GM12878 (cell line): ENCODE data around the gene SH2D3A. TPM values are rescaled to one million over a fixed set of nuclear protein-coding genes. Genes with fewer than 3 reads are reported as not detected.

ENCODE experiments used
- ATAC-seq: fragments of 200-7000 bp; cut with Tn5 transposase; 3 replicates; pipeline ENCODE4 v1.9.1; 2020; ENCODE audit warnings: mild to moderate bottlenecking, moderate library complexity
- BruUV-seq: library from RNA; stranded (reverse); fragments of 400-500 nt; replicated peaks from 2 replicates; lab custom pipeline; 2021; lab: Mats Ljungman, UMichigan
- CTCF ChIA-PET: fragments of 300-600 bp; sonication (Branson Sonifier 250); formaldehyde crosslinking; extraction: SDS; loops from one replicate; lab custom pipeline; 2021; ENCODE audit warnings: inconsistent platforms; lab: Yijun Ruan, JAX
- POLR2A ChIA-PET: fragments of 350-600 bp; formaldehyde crosslinking; extraction: SDS; loops from one replicate; lab custom pipeline; 2021; ENCODE audit warnings: inconsistent platforms; lab: Charles Lee
- RAD21 ChIA-PET: fragments of 300-600 bp; sonication (Branson Sonifier 250); formaldehyde crosslinking; loops from one replicate; lab custom pipeline; 2023; ENCODE audit warnings: antibody characterized with exemption; ENCODE audit not compliant: unreplicated experiment; lab: Charles Lee
- SMC1A ChIA-PET: fragments of 300-600 bp; sonication (Branson Sonifier 250); formaldehyde crosslinking; loops from one replicate; lab custom pipeline; 2023; ENCODE audit not compliant: unreplicated experiment, uncharacterized antibody; lab: Charles Lee
- DNase-seq: peaks from one replicate; pipeline ENCODE4 v3.0.0-alpha.2; 2011; ENCODE audit warnings: low read depth, low spot score
- FAIRE-seq: peaks from 3 replicates; lab custom pipeline; 2011; peaks lifted over from hg19 to GRCh38; lab: Jason Lieb, UNC
- H2AFZ ChIP-seq: 2 replicates; pipeline ENCODE4 v1.6.0; 2011; ENCODE audit warnings: low read depth, low read length, control low read depth; ENCODE audit not compliant: control insufficient read depth
- H3K27ac ChIP-seq: 2 replicates; pipeline ENCODE4 v1.5.1; 2011; ENCODE audit warnings: control low read depth; ENCODE audit not compliant: control insufficient read depth, insufficient read depth
- H3K27me3 ChIP-seq, 2 experiments: replicated peaks in 1 of 2; 2 replicates each; pipeline versions ENCODE4 v1.6.0 to v1.6.1; 2011; ENCODE audit warnings: low read length in 1 of 2; ENCODE audit not compliant: control insufficient read depth in 2 of 2, insufficient read depth in 2 of 2
- H3K36me3 ChIP-seq, 2 experiments: 2 replicates each; pipeline ENCODE4 v1.5.1; 2011; ENCODE audit warnings: low read length in 1 of 2; ENCODE audit not compliant: control insufficient read depth in 2 of 2, insufficient read depth in 2 of 2
- H3K4me1 ChIP-seq: 2 replicates; pipeline ENCODE4 v1.6.1; 2011; ENCODE audit warnings: mild to moderate bottlenecking, low read length, moderate library complexity, mixed read lengths; ENCODE audit not compliant: control insufficient read depth, insufficient read depth
- H3K4me2 ChIP-seq: 2 replicates; pipeline ENCODE4 v1.6.0; 2011; ENCODE audit warnings: control low read depth; ENCODE audit not compliant: control insufficient read depth, insufficient read depth
- H3K4me3 ChIP-seq: fragments of 200-600 bp; sonication (generic); 2 replicates; pipeline ENCODE4 v1.5.1; 2016
- H3K79me2 ChIP-seq: 2 replicates; pipeline ENCODE4 v1.6.0; 2011; ENCODE audit warnings: low read length; ENCODE audit not compliant: control insufficient read depth, insufficient read depth
- H3K9ac ChIP-seq: 2 replicates; pipeline ENCODE4 v1.8.0; 2011; ENCODE audit warnings: low read length, control low read depth, mixed read lengths; ENCODE audit not compliant: control insufficient read depth, insufficient read depth
- H3K9me3 ChIP-seq: replicated peaks from 3 replicates; pipeline ENCODE4 v1.5.1; 2011; ENCODE audit warnings: mild to moderate bottlenecking, low read length; ENCODE audit not compliant: control insufficient read depth, insufficient read depth
- H4K20me1 ChIP-seq: 2 replicates; pipeline ENCODE4 v1.6.0; 2011; ENCODE audit not compliant: control insufficient read depth, insufficient read depth
- ASH2L ChIP-seq: fragments of 300-600, 200-600 bp; sonication (generic); IDR thresholded peaks from 2 replicates; pipeline ENCODE4 v1.6.1; 2017; ENCODE audit warnings: low read depth, mild to moderate bottlenecking, borderline replicate concordance
- BHLHE40 ChIP-seq, 2 experiments: fragments of 450-650 bp in 1 of 2; IDR thresholded peaks; 2 replicates each; pipeline ENCODE4 v1.6.1; 2011 to 2017; ENCODE audit warnings: low read depth in 2 of 2, borderline replicate concordance in 1 of 2, improper control_type of control experiment in 1 of 2, low read length in 1 of 2, mild to moderate bottlenecking in 1 of 2
- GATAD2B ChIP-seq: fragments of 450-650 bp; conservative IDR thresholded peaks from 2 replicates; pipeline ENCODE4 v1.6.1; 2017; ENCODE audit warnings: low read depth, mild to moderate bottlenecking, moderate library complexity
- JUND ChIP-seq: IDR thresholded peaks from 2 replicates; pipeline ENCODE4 v1.6.1; 2012; ENCODE audit warnings: low read depth, mild to moderate bottlenecking, low read length, improper control_type of control experiment, moderate library complexity
- KLF5 ChIP-seq: fragments of 450-650 bp; IDR thresholded peaks from 2 replicates; pipeline ENCODE4 v1.6.1; 2014; ENCODE audit warnings: mild to moderate bottlenecking; ENCODE audit not compliant: partially characterized antibody
- MYB ChIP-seq: fragments of 150-350 bp; IDR thresholded peaks from 2 replicates; pipeline ENCODE4 v1.6.1; 2014; ENCODE audit warnings: mild to moderate bottlenecking, low read depth, low read length, borderline replicate concordance
- NFYA ChIP-seq: IDR thresholded peaks from 2 replicates; pipeline ENCODE4 v1.6.1; 2011; ENCODE audit warnings: low read depth, mild to moderate bottlenecking, low read length, improper control_type of control experiment, borderline replicate concordance
- NR2C2 ChIP-seq: IDR thresholded peaks from 2 replicates; pipeline ENCODE4 v1.6.1; 2011; ENCODE audit warnings: borderline replicate concordance, low read depth; ENCODE audit not compliant: control insufficient read depth, insufficient read length
- RBBP5 ChIP-seq: fragments of 200-600 bp; sonication (generic); conservative IDR thresholded peaks from 2 replicates; pipeline ENCODE4 v1.6.1; 2016
- SP1 ChIP-seq: IDR thresholded peaks from one replicate; pipeline ENCODE4 v1.6.1; 2011; ENCODE audit warnings: low read depth, low read length
- SPI1 ChIP-seq: IDR thresholded peaks from 2 replicates; pipeline ENCODE4 v1.6.1; 2011; ENCODE audit warnings: low read depth, mild to moderate bottlenecking, low read length, moderate library complexity, borderline replicate concordance; ENCODE audit not compliant: insufficient read depth
- SRF ChIP-seq, 2 experiments: IDR thresholded peaks; 2 replicates each; pipeline ENCODE4 v1.6.1; 2011; ENCODE audit warnings: low read depth in 2 of 2, low read length in 2 of 2, mild to moderate bottlenecking in 1 of 2, moderate library complexity in 1 of 2
- ZNF217 ChIP-seq: fragments of 450-650 bp; IDR thresholded peaks from 2 replicates; pipeline ENCODE4 v1.6.1; 2017; ENCODE audit warnings: antibody characterized with exemption, mild to moderate bottlenecking
- WGBS: methylation state at CpG from one replicate; pipeline ENCODE4 v1.1.6; 2016; ENCODE audit warnings: low lambda C conversion rate; ENCODE audit not compliant: insufficient replicate concordance, insufficient coverage; ENCODE audit errors: missing lambda C conversion rate; 5-methylcytosine and 5-hydroxymethylcytosine counted together
- in situ Hi-C: fragments of 300-500 bp; cut with MboI; formaldehyde crosslinking; loops from 9 replicates; pipeline ENCODE4 v1.14.3; 2018; ENCODE audit warnings: mixed read lengths
- intact Hi-C: fragments of 100-400 bp; cut with micrococcal nuclease; formaldehyde crosslinking; loops from one replicate; pipeline ENCODE4 v1.14.2; 2022; ENCODE audit not compliant: unreplicated experiment
- polyA plus RNA-seq, 11 experiments: library from polyadenylated mRNA; depleted of rRNA in 4 of 11; unstranded in 6 of 11; stranded (reverse) in 5 of 11; fragments of >200 nt; fragmentation: Nextera tagmentation in 4 of 11; fragmentation: Illumina TruSeq in 1 of 11; extraction: Ambion mirVana in 4 of 11; extraction: Trizol in 1 of 11; gene quantifications; 1 replicate in 1 of 11; 2 replicates in 10 of 11; pipeline versions ENCODE4 v1.2.1 to v1.2.3, GENCODE V29; 2011 to 2016; ENCODE audit warnings: inconsistent platforms in 2 of 11, missing spikeins in 2 of 11, low read depth in 1 of 11
- total RNA-seq, 4 experiments: library from RNA; depleted of rRNA in 3 of 4; stranded (reverse); fragments of >200 nt in 3 of 4; fragmentation: Illumina TruSeq in 1 of 4; extraction: Trizol in 1 of 4; gene quantifications; 2 replicates each; pipeline versions ENCODE4 v1.2.1 to v1.2.3, GENCODE V29; 2013 to 2021
- TF ChIP-seq, protein P1 (sequence below): fragments of 450-650 bp; formaldehyde crosslinking; IDR thresholded peaks from 2 replicates; pipeline ENCODE4 v1.4.0; 2020; ENCODE audit warnings: mild to moderate bottlenecking, moderate library complexity
- TF ChIP-seq, protein P2 (sequence below): IDR thresholded peaks from 2 replicates; pipeline ENCODE4 v1.6.1; 2012; ENCODE audit warnings: improper control_type of control experiment, low read depth, low read length; ENCODE audit not compliant: insufficient replicate concordance

SH2D3A gene
- total and polyA plus RNA-seq, 10 of the 15 experiments (the other 5 are each of a cell fraction or from before 2014, with no cell fraction given), result 0.77 to 24.4 (median 9.5) TPM

DNA sequence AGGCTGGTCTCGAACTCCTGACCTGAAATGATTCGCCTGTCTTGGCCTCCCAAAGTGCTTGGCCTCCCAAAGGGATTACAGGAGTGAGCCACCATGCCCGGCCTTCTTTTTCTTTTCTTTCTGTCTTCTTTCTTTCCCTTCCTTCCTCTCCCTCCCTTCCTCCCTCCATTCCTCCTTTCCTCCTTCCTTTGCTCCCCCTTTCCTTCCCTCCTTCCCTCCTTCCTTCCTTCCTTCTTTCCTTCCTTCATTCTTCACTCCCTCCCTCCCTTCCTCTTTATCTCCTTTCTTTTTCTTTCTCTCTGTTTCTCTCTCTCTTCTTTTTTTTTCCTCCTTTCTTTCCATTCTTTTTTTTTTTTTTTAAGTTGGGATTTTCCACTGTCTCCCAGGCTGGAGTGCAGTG is 58.9 kb downstream of the SH2D3A start:
- no peak for ATAC-seq
- Histone ChIP-seq H3K4me1 (no peaks in the 10 kb centered on the region), H3K9ac (no peak overlapping the region), H3K27ac (no peak overlapping the region), H3K4me3 (no peak overlapping the region), H3K36me3 (no peaks in the 10 kb centered on the region), H3K79me2 (no peaks in the 10 kb centered on the region), H3K9me3 (no peaks in the 10 kb centered on the region), H3K4me2 (no peak overlapping the region), H4K20me1 (no peaks in the 10 kb centered on the region), H2AFZ (no peak overlapping the region), H3K27me3 (no peaks in the 10 kb centered on the region; a peak in 2 of 4 replicates)
- WGBS, result 11% methylated on average over 3 of the region's 3 CpGs
- BruUV-seq, result no TSS peak
- ChIA-PET CTCF (interaction anchor here (0.6 kb wide), 1 partner anchor 12 kb away, joined by 3 read pairs; the partner anchor contains the start of gene C3), POLR2A (no interaction called here), SMC1A (interaction anchor here (1.0 kb wide), 1 partner anchor 77 kb away, joined by 3 read pairs; no protein-coding TSS in a partner anchor), RAD21 (no interaction called here)
- intact Hi-C loops (no loop called here), in situ Hi-C loops (no loop called here)
- no peak for FAIRE-seq
- no peak for DNase-seq
- TF ChIP-seq ZNF217, result no peak
- no peak for TF ChIP-seq RBBP5
- no peak for TF ChIP-seq NR2C2
- no peak for TF ChIP-seq KLF5
- TF ChIP-seq SPI1, result no peak
- TF ChIP-seq GATAD2B, result no peak
- TF ChIP-seq, protein P1, sequence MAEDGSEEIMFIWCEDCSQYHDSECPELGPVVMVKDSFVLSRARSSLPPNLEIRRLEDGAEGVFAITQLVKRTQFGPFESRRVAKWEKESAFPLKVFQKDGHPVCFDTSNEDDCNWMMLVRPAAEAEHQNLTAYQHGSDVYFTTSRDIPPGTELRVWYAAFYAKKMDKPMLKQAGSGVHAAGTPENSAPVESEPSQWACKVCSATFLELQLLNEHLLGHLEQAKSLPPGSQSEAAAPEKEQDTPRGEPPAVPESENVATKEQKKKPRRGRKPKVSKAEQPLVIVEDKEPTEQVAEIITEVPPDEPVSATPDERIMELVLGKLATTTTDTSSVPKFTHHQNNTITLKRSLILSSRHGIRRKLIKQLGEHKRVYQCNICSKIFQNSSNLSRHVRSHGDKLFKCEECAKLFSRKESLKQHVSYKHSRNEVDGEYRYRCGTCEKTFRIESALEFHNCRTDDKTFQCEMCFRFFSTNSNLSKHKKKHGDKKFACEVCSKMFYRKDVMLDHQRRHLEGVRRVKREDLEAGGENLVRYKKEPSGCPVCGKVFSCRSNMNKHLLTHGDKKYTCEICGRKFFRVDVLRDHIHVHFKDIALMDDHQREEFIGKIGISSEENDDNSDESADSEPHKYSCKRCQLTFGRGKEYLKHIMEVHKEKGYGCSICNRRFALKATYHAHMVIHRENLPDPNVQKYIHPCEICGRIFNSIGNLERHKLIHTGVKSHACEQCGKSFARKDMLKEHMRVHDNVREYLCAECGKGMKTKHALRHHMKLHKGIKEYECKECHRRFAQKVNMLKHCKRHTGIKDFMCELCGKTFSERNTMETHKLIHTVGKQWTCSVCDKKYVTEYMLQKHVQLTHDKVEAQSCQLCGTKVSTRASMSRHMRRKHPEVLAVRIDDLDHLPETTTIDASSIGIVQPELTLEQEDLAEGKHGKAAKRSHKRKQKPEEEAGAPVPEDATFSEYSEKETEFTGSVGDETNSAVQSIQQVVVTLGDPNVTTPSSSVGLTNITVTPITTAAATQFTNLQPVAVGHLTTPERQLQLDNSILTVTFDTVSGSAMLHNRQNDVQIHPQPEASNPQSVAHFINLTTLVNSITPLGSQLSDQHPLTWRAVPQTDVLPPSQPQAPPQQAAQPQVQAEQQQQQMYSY (CRISPR knock-in tag), result no peak
- no peak for TF ChIP-seq BHLHE40 (IDR thresholded peaks at IDR 0.05; ENCODE audit: borderline replicate concordance in 1 of 2, low read depth in 2 of 2, low read length in 1 of 2)
- TF ChIP-seq ASH2L, result no peak
- no peak for TF ChIP-seq SP1
- TF ChIP-seq MYB, result no peak
- no peak for TF ChIP-seq NFYA
- no peak for TF ChIP-seq JUND
- no peak for TF ChIP-seq SRF (IDR thresholded peaks at IDR 0.05; ENCODE audit: low read depth in 2 of 2, low read length in 2 of 2)
- TF ChIP-seq, protein P2, sequence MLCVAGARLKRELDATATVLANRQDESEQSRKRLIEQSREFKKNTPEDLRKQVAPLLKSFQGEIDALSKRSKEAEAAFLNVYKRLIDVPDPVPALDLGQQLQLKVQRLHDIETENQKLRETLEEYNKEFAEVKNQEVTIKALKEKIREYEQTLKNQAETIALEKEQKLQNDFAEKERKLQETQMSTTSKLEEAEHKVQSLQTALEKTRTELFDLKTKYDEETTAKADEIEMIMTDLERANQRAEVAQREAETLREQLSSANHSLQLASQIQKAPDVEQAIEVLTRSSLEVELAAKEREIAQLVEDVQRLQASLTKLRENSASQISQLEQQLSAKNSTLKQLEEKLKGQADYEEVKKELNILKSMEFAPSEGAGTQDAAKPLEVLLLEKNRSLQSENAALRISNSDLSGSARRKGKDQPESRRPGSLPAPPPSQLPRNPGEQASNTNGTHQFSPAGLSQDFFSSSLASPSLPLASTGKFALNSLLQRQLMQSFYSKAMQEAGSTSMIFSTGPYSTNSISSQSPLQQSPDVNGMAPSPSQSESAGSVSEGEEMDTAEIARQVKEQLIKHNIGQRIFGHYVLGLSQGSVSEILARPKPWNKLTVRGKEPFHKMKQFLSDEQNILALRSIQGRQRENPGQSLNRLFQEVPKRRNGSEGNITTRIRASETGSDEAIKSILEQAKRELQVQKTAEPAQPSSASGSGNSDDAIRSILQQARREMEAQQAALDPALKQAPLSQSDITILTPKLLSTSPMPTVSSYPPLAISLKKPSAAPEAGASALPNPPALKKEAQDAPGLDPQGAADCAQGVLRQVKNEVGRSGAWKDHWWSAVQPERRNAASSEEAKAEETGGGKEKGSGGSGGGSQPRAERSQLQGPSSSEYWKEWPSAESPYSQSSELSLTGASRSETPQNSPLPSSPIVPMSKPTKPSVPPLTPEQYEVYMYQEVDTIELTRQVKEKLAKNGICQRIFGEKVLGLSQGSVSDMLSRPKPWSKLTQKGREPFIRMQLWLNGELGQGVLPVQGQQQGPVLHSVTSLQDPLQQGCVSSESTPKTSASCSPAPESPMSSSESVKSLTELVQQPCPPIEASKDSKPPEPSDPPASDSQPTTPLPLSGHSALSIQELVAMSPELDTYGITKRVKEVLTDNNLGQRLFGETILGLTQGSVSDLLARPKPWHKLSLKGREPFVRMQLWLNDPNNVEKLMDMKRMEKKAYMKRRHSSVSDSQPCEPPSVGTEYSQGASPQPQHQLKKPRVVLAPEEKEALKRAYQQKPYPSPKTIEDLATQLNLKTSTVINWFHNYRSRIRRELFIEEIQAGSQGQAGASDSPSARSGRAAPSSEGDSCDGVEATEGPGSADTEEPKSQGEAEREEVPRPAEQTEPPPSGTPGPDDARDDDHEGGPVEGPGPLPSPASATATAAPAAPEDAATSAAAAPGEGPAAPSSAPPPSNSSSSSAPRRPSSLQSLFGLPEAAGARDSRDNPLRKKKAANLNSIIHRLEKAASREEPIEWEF, result no peak
